GM10248 (cell line): ENCODE data around the gene MEIS1.

ENCODE experiments used
- CTCF ChIA-PET: fragments of 300-600 bp; sonication (Branson Sonifier 250); formaldehyde crosslinking; extraction: SDS; loops from one replicate; lab custom pipeline; 2021; ENCODE audit warnings: antibody characterized with exemption; lab: Yijun Ruan, JAX
- POLR2A ChIA-PET: fragments of 350-650 bp; sonication (Branson Sonifier 250); formaldehyde crosslinking; extraction: SDS; loops from one replicate; lab custom pipeline; 2020; ENCODE audit warnings: antibody characterized with exemption; lab: Yijun Ruan, JAX
- DNase-seq: peaks from one replicate; pipeline ENCODE4 v3.0.0; 2012; ENCODE audit errors: extremely low spot score
- TF ChIP-seq, protein P1 (sequence below): IDR thresholded peaks from 2 replicates; pipeline ENCODE4 v1.5.1; 2012; ENCODE audit warnings: mild to moderate bottlenecking, low read depth; ENCODE audit errors: extremely low read depth, missing control alignments, control extremely low read depth

Gene MEIS1

DNA sequence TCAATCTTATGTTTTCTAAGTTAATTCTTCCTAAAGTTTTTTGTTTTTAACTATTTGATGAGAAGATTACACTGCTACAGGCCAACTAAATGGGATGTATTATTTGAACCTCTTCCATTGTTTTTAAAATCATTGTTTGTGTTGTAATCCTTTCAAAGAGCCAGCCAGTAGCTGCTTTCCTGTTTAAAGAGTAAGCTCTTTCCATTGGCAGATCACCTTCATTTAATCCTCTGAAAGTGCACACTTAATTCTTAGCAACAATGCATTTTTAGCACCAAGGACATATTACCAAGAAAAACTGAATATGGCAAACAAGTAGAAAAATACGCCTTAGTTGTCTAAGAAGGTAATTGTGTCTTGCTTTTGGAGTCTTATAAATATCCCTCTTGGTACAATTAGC, 54.0 kb downstream of the MEIS1 start:
- CTCF ChIA-PET, result interaction anchor here (1.9 kb wide), 1 partner anchor 9 kb away, joined by 4 read pairs; no protein-coding TSS in a partner anchor
- TF ChIP-seq, protein P1, sequence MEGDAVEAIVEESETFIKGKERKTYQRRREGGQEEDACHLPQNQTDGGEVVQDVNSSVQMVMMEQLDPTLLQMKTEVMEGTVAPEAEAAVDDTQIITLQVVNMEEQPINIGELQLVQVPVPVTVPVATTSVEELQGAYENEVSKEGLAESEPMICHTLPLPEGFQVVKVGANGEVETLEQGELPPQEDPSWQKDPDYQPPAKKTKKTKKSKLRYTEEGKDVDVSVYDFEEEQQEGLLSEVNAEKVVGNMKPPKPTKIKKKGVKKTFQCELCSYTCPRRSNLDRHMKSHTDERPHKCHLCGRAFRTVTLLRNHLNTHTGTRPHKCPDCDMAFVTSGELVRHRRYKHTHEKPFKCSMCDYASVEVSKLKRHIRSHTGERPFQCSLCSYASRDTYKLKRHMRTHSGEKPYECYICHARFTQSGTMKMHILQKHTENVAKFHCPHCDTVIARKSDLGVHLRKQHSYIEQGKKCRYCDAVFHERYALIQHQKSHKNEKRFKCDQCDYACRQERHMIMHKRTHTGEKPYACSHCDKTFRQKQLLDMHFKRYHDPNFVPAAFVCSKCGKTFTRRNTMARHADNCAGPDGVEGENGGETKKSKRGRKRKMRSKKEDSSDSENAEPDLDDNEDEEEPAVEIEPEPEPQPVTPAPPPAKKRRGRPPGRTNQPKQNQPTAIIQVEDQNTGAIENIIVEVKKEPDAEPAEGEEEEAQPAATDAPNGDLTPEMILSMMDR, result no peak
- POLR2A ChIA-PET, result interaction anchor here (0.6 kb wide), 1 partner anchor 15 kb away, joined by 5 read pairs; no protein-coding TSS in a partner anchor
- DNase-seq, result no peak

DNA sequence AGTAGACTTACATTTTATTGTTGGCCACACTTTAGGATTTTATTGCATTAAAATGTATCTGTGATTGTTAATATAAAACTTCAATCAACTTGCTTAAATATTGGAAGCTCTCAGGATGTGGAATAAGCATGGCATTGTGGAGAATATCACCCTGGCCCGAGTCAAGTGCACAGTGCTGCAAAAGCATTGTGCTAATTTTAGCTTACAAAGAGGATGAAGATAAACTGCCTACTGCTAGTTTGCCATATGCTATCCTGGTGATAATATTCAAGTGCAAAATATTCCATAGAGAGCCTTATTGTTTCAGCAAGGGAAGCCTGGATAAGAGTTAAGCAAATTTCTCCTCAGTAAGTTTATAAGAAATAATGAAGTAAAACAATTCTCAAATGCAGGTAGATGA, 54.5 kb downstream of the MEIS1 start:
- POLR2A ChIA-PET, result interaction anchor here (0.6 kb wide), 1 partner anchor 14 kb away, joined by 5 read pairs; no protein-coding TSS in a partner anchor
- TF ChIP-seq, protein P1, result no peak
- no peak for DNase-seq
- CTCF ChIA-PET, result interaction anchor here (1.9 kb wide), 1 partner anchor 8 kb away, joined by 4 read pairs; no protein-coding TSS in a partner anchor

DNA sequence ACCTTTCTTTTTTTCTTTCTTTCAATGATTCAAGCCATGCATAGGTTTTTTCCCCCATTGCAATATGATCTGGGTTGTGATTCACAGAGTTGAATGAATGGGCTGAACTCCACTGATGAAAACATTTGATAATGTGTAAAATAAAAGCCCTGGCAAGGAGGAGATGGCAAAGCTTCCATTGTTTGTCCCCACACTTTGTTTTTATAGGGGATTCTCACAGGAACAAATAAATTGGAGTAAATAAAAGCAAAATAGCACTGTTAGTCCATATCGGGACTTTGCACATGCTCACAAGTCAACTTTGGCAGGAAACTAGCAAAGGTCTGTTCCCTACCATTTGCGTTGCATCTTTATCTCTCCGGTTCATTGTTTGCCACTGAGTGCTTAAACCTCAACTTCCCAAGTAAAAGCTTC, 55.7 kb downstream of the MEIS1 start:
- TF ChIP-seq, protein P1, result no peak
- CTCF ChIA-PET, result no interaction called here
- POLR2A ChIA-PET, result no interaction called here
- DNase-seq, result no peak

DNA sequence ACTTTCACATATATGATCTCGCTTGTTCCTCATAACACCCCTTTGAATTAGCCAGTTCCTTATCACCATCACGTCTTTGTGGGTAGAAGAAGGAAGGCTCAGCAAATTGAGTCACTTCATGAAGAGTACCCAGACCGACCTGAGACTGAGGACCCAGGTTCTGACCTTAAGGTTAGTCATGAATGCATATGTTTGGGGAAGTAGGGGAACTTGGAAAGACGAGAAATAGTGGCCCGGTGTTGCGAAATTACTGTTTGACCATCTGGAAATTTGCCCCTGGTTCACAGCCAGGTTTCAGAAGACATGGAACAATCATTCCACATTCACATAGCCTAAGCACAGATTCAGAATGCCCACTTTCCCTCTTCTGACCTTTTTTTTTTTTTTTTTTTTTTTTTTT, 59.8 kb downstream of the MEIS1 start:
- TF ChIP-seq, protein P1, result no peak
- POLR2A ChIA-PET, result no interaction called here
- CTCF ChIA-PET, result no interaction called here
- DNase-seq, result no peak

DNA sequence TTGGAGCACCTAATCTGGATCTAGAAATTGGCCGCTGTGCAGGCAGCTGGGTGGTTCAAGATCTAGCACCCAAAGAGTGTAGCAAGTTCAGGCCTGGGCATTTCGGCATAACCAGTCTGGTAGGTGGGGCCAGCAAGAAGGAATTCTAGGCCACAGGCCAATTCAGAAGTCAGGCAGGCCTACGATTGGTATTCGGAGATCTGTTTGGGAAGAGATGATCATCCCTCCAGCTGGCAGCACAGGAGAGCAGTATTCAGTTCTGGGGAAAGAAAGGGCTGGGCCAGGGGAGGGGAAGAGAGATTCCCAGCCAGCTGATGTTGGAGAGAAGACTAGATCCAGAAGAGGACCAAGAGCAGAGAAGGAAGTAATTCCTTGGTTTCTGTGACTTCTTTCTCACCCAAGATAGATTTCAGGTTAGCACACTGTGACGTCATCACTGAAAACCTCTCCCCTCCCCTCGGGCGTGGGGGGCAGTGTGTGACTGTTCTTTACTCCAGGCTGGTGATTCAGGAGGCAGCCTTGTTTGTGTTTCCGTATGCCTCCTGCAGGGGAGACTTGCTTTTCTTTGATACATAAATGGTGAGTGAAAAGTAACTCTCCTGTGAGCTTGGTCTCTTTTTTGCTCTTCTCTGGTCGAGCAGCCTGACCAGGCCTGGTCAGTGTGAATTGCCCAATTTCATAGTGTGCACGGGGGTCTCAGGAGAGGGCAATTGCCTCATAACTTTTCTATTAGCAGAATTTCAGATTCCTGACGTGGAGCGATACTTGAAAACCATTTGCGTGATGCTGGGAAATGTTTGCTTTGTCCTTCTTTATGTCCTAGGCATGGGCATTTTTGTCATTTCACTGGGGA, 61.1 kb downstream of the MEIS1 start:
- DNase-seq, result no peak

More for the DNA sequence above, 61.1 kb downstream of the MEIS1 start:
- ChIA-PET CTCF (interaction anchor here (1.0 kb wide), 1 partner anchor 17 kb away, joined by 3 read pairs; no protein-coding TSS in a partner anchor), POLR2A (no interaction called here)
- TF ChIP-seq, protein P1, result no peak
